Activated naive CD4-positive, alpha-beta T cell (primary cell): Measurements from ENCODE around the gene TBC1D5.
"Not testable (repeated sequence)": the region's sequence is repeated elsewhere in the genome, so short reads cannot be mapped to it uniquely, and the experiment has no call there.

Source experiments
- DNase-seq, 4 experiments: peaks; one replicate each; lab custom pipeline; 2025; lab: John Stamatoyannopoulos, UW

Gene TBC1D5

GRCh38 chr3:17645074-17645698, 97.2 kb downstream of the TBC1D5 start:
- no peak for DNase-seq

- no peak for DNase-seq
Measured at GRCh38 chr3:17643691-17644090, 98.7 kb downstream of the TBC1D5 start.

GRCh38 chr3:17642474-17642873, 100.0 kb downstream of the TBC1D5 start:
- DNase-seq = no peak

- DNase-seq = no peak
Measured at GRCh38 chr3:17640466-17640865, 102.0 kb downstream of the TBC1D5 start.

GRCh38 chr3:17639765-17640164, 102.7 kb downstream of the TBC1D5 start:
- DNase-seq = no peak

- DNase-seq = no peak
Measured at GRCh38 chr3:17639257-17639656, 103.2 kb downstream of the TBC1D5 start.

GRCh38 chr3:17638356-17638755, 104.1 kb downstream of the TBC1D5 start:
- DNase-seq = no peak

- not testable (repeated sequence) for DNase-seq
Measured at GRCh38 chr3:17635675-17636074, 106.8 kb downstream of the TBC1D5 start.

- DNase-seq = no peak
Measured at GRCh38 chr3:17634964-17635363, 107.5 kb downstream of the TBC1D5 start.

GRCh38 chr3:17634201-17634600, 108.2 kb downstream of the TBC1D5 start:
- no peak for DNase-seq

- DNase-seq = no peak
Measured at GRCh38 chr3:17632401-17633100, 109.9 kb downstream of the TBC1D5 start.

- DNase-seq = no peak
Measured at GRCh38 chr3:17631609-17632008, 110.8 kb downstream of the TBC1D5 start.

GRCh38 chr3:17629400-17629799, 113.0 kb downstream of the TBC1D5 start:
- no peak for DNase-seq

- DNase-seq = no peak
Measured at GRCh38 chr3:17626395-17626794, 116.0 kb downstream of the TBC1D5 start.

GRCh38 chr3:17625133-17625532, 117.3 kb downstream of the TBC1D5 start:
- no peak for DNase-seq

- DNase-seq = no peak
Measured at GRCh38 chr3:17623464-17623863, 119.0 kb downstream of the TBC1D5 start.

GRCh38 chr3:17619968-17620367, 122.5 kb downstream of the TBC1D5 start:
- DNase-seq = no peak

GRCh38 chr3:17613017-17613416, 129.4 kb downstream of the TBC1D5 start:
- not testable (repeated sequence) for DNase-seq

- no peak for DNase-seq
Measured at GRCh38 chr3:17607905-17608304, 134.5 kb downstream of the TBC1D5 start.

- no peak for DNase-seq
Measured at GRCh38 chr3:17605934-17606333, 136.5 kb downstream of the TBC1D5 start.

- no peak for DNase-seq
Measured at GRCh38 chr3:17605032-17605431, 137.4 kb downstream of the TBC1D5 start.

GRCh38 chr3:17602126-17602525, 140.3 kb downstream of the TBC1D5 start:
- no peak for DNase-seq

GRCh38 chr3:17592956-17593355, 149.5 kb downstream of the TBC1D5 start:
- DNase-seq = no peak

- DNase-seq = no peak
Measured at GRCh38 chr3:17590465-17590864, 152.0 kb downstream of the TBC1D5 start.
